Astrocyte of the spinal cord (primary cell): ENCODE data around the gene FSTL1.
A peak's percentile ranks its signal among the peaks of the same experiment; 100 is the strongest.

Experiments used
- DNase-seq: peaks from one replicate; pipeline ENCODE4 v3.0.0; 2011; ENCODE audit warnings: low read depth, low spot score
- H3K4me3 ChIP-seq: 2 replicates; pipeline ENCODE4 v1.5.1; 2011; ENCODE audit warnings: low read depth, mild to moderate bottlenecking, low read length, moderate library complexity
- CTCF ChIP-seq: IDR thresholded peaks from 2 replicates; pipeline ENCODE4 v1.5.1; 2012; ENCODE audit warnings: low read depth, mild to moderate bottlenecking, low read length, inconsistent platforms
- in situ Hi-C: cut with HindIII; loops from 2 replicates; pipeline ENCODE4 v1.10.0; 2017; ENCODE audit warnings: low sequenced_read_pairs

Gene FSTL1

GRCh38 chr3:120437559-120437958 lies 13.2 kb downstream of the FSTL1 start:
- in situ Hi-C loops = no loop called here
- DNase-seq = no peak
- no peak overlapping the region for H3K4me3 ChIP-seq
- no peak for TF ChIP-seq CTCF

GRCh38 chr3:120436523-120437050 lies 14.2 kb downstream of the FSTL1 start:
- H3K4me3 ChIP-seq = no peak overlapping the region
- in situ Hi-C loops = no loop called here
- DNase-seq = no peak
- no peak for TF ChIP-seq CTCF

GRCh38 chr3:120435621-120436020 lies 15.2 kb downstream of the FSTL1 start:
- DNase-seq = peak; percentile 70
- TF ChIP-seq CTCF = no peak
- H3K4me3 ChIP-seq = no peak overlapping the region
- in situ Hi-C loops = no loop called here

GRCh38 chr3:120433662-120434331 lies 17.0 kb downstream of the FSTL1 start:
- no peak for DNase-seq
- in situ Hi-C loops = no loop called here
- no peak for TF ChIP-seq CTCF
- no peak overlapping the region for H3K4me3 ChIP-seq

GRCh38 chr3:120432150-120432860 lies 18.5 kb downstream of the FSTL1 start:
- DNase-seq = peak; percentile 90
- no peak overlapping the region for H3K4me3 ChIP-seq
- TF ChIP-seq CTCF = no peak
- in situ Hi-C loops = no loop called here

- no peak for TF ChIP-seq CTCF
Measured at GRCh38 chr3:120429921-120430361, 20.9 kb downstream of the FSTL1 start.

More at GRCh38 chr3:120429921-120430361, 20.9 kb downstream of the FSTL1 start:
- in situ Hi-C loops = loop anchor here (10.0 kb wide), 1 partner anchor 125 kb away; no protein-coding TSS in a partner anchor
- no peak overlapping the region for H3K4me3 ChIP-seq
- DNase-seq = peak; percentile 57
